ENCODE measurements around the gene VPS13A.
A peak's percentile ranks its signal among the peaks of the same experiment; 100 is the strongest.

Gene VPS13A

DNA sequence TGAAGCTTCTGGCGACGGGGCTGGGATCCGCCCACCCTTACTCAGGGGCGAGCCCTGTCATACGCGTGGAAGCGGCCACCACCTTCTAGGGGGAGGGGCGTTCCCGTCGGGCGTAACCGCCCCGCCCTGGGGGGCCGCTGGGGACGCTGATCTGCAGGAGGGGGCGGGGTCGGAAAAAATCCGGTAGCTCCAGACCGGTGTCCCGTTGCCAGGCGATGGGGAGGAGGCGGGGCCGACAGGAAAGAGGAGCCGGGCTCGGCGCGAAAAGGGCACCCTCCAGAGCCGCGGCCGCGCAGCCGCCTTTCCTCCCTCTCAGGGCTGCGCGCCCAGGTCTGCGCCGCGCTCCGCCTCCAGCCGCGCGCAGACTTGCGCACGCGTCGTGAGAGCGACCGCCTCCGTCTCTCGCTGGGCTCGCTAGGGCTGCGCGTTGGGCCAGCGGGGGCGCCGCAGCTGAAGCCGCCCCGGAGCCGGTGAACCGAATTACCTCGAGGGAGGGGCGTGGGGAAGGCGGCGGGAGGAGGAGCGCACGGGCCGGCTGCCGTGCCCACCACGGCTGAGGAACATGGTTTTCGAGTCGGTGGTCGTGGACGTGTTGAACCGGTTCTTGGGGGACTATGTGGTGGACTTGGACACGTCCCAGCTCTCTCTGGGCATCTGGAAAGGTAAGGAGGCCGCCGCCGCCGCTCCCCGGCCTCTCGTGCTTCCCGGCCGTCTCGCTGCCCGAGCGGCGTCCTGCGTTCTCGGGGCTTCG lies at the start of gene VPS13A:
VPS13A (plus strand) TSS at position 392 of the 751 bp plus-strand sequence; CDS start at position 563, 171 bp downstream.
- DNase-seq (ENCODE audit: low read depth in 2 of 2), result peak; percentile 93 to 96

DNA sequence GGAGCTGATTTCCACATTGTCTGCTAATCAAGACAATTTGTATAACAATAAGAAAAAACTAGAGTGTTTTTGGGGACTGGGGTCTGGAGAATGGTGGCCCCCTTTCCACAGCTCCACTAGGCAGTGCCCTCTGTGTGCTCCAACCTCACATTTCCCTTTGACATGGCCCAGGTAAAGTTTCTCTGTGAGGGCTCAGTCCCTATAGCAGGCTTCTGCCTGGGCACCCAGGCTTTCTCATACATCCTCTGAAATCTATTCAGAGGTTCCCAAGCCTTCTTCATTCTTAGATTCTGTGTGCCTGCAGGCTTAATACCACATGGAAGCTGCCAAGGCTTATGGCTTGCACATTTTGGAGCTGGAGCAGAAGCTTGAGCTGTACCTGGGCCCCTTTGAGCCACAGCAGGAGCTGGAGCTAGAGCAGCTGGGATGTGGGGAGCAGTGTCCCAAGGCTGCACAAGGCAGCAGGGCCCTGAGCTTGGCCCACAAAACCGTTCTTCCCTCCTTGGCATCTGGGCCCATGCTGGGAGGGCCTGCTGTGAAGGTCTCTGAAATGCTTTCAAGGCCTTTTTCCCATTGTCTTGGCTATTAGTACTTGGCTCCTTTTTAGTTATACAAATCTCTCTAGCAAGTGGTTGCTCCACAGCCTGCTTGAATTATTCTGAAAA lies 49.1 kb upstream of the VPS13A start:
- no peak for DNase-seq (ENCODE audit: low read depth in 2 of 2)

DNA sequence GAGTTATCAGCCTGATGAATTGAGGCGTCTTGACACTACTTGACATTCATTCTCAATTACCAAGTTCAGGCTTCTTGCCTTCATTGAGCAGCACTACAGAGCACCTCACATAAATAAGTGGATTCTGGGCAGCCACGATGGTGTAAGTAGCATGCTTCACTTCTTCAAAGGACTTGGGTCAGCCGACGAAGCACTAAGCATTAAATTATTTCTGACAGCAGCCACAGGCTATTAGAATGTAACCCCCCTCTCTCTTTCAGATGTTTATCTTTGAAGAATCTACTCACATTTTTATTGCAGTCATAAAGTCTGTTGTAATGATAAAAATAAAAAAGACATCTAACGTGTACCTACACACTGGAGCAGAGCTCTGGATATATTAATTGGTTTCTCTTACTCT lies 45.9 kb upstream of the VPS13A start:
- DNase-seq (ENCODE audit: low read depth in 2 of 2), result no peak

DNA sequence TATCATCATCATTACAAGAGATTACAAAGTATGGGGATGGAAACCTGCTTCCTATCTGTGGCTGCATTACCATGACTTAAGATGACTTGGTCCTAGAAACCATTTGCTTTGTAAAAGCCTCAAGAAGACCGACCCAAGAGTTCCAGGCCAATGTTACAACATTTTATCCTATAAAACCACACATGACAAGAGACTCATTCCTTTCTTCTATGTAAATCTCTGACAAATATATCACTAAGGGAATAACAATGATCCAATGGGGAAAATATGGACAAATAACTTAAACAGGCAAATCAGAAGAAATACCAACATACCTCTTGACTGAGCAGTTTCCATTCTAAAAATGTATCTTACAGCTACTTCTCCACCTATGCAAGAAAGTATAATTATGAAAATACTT lies 44.3 kb upstream of the VPS13A start:
- no peak for DNase-seq (ENCODE audit: low read depth in 2 of 2)

DNA sequence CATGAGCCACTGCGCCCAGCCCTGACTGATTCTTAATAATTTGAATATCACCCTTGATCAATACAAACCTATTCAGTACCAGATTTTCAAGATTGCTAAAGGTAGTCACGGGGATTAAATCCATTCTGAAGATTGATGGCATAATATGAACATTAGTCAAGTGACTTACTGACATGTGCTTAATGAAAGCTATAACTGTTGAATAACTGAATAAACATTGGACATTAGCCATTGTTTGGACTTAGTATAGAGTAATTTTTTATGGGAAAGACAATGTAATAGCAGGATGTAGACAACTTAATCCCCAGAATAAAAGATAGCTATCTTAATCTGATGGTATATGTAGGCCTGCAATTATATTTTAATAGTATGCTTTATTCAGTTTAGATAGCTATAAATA lies 35.0 kb upstream of the VPS13A start:
- DNase-seq (ENCODE audit: low read depth in 2 of 2), result no peak

DNA sequence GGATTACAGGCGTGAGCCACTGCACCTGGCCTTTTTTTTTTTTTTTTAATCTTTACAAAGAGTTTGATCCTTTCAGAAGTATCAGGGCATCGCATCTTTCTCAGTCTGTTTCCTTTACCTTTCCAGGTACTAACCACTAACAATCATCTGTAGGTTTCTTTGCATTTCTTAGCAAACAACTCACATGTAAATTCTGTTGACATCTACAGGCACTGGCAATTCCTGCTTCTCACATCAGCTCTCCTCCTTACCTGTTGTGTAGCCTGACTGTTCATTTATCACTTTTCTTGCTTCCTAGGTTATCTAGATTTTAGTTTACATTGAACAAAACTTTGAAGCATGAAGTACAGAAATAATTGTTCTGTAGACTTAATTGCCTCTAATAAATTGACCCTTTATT lies 27.5 kb upstream of the VPS13A start:
- no peak for DNase-seq (ENCODE audit: low read depth in 2 of 2)

DNA sequence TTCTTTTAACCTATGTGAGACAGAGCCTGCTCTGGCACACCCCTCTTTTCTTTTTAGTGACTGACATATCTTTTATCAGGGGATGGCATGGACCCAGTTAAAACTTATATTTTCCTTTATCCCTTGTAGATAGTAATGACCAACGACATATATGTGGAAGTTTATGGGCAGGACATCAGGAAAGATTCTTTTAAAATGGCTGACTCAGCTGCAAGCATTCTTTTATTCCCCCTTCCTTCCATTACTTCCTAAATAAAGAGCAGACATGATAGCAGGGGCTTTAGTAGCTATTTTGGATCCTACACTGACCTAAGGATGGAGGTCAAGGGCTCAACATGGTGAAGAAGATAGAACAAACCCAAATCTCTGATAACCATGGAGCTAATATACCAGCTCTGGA lies 25.0 kb upstream of the VPS13A start:
- DNase-seq (ENCODE audit: low read depth in 2 of 2), result no peak

DNA sequence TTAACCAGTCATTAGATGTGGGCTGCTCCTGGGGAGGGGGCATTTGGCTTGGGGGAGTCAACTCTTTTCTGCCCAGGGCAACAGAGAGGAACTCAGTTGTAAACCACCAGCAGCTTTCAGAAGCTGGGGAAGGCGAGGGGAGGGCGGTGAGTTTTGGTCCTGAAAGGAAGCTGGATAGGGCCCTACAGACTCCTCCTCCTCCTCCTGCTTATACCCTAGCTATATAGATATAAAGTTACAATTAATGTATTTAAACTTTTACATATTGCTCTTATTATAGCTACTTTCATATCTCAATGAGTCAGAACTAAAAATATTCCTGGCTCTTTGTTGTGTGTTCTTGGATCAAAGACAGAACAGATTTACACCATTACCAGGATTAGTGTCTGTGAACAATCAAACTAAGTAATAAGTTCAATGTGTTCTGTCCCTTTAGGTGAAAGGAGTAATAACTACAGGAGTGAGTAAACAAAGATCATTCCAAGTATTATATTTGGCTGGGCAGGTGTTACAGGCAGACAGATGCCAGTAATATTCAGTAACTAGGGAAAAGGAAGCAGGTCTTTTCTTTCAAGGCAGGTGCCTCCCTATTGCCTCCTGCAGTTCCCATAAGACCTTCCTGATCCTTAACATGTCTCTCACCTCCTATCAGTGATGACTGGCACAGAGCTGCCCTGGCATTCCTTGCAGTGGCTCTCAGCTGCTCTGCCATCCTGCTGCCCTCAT lies 20.5 kb upstream of the VPS13A start:
- no peak for DNase-seq (ENCODE audit: low read depth in 2 of 2)

DNA sequence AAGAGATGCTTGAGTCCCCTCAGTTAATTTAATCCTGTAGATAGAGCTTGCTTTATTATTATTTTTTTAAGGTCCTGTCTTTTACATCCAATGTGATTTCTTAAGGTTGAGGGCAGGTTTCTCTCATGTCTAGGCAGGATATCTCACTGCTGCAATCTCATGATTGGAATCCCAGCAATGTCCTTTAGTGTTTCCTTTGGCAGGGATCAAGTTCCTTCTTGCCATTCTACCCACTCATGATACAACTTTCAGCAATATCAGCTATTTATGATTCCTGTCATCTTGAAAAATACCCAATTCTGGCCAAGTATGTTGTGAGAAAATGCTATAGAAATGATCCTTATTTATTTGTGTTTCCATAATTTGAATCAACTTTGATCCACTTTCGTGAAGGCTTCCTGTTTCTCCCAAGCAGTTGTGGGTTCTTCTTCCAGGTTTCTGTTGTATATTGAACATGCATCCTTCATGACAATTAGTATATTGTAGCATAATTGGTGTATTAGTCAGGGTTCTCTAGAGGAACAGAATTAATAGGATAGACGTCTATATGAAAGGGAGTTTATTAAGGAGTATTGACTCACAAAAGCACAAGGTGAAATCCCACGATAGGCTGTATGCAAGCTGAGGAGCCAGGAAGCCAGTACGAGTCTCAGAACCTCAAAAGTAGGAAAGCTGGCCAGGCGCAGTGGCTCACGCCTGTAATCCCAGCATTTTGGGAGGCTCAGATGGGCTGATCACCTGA lies 18.4 kb upstream of the VPS13A start:
- DNase-seq (ENCODE audit: low read depth in 2 of 2), result no peak

DNA sequence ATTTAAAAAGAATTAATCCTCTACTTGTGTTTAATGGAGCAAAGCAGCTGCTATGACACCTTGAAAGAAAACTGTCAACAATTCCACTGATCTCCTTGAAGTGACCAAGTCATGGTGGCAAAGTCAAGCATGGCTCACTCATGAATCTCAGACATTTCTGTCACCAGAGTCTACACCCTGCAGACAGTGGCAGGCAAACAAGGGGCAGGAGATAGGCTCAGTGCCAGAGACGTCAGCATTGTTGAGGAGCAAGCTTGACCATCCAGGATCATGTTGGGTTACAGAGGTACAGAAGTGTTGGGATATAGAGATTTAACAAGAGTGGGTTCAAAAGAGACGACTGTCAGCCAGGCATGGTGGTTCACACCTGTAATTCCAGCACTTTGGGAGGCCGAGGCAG lies 16.1 kb upstream of the VPS13A start:
- DNase-seq (ENCODE audit: low read depth in 2 of 2), result no peak

DNA sequence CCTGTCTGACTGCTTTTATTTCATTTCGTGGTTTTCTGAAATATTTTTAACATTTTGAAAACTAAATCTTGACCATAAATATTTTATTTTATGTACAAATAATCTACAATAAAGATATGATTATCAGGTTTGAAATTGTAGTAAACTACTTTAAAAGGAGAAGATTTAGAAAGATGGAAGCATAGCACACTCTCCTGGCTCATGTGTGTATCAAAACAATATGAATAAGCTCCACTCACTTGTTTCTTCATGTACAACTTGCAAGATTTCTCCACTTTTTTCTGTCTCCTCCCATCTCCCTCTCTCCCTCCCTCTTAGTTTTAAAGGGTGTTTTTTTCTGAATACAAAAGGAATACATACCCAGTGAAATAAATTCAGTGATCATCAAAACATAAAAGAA lies 15.4 kb upstream of the VPS13A start:
- DNase-seq (ENCODE audit: low read depth in 2 of 2), result no peak

DNA sequence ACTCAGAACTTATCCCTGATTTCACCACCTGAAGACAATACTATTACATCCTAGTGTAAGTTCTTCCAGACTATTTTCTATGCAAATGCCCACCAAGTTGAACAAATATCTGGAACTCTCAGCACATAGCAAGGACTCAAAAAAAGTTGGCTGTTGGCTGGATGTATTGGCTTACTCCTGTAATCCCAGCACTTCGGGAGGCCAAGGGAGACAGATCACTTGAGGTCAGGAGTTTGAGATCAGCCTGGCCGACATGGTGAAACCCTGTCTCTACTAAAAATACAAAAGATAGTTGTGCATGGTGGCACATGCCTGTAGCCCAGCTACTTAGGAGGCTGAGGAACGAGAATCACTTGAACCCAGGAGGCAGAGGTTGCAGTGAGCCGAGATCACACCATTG lies 15.0 kb upstream of the VPS13A start:
- DNase-seq (ENCODE audit: low read depth in 2 of 2), result no peak

DNA sequence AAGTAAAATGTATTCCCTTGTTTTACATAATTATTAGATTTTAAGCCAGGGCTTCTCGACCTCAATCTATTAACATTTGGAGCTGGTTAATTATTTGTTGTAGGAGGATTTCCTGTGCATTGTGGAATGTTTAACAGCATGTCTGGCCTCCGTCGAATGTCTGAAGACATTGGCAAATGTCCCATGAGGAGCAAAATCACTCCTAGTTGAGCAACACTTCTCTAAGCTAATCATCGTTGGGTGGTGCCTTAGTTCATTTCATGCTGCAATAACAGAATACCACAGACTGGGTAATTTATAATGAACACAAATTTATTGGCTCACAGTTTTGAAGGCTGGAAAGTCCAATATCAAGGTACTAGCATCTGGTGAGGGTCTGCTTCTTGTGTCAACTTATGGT lies 13.4 kb upstream of the VPS13A start:
- no peak for DNase-seq (ENCODE audit: low read depth in 2 of 2)

DNA sequence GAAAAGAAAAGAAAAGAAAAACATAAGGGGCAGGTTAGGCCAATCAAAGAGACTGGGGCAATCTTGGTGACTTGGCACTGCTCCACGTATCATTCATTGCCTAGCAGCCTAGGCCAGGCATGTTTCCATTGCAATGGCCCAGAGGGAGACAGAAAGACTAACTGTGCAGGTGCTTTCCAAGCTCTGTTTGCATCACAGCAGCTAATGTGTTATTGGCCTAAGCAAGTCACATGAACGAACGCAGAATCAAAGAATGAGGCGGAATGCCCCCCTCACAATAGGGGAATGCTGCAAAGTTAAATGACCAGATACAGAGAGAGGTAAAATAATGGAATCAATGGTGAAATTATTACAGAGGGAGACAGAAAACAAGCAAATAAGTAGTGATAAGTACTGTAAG lies 11.1 kb upstream of the VPS13A start:
- no peak for DNase-seq (ENCODE audit: low read depth in 2 of 2)

DNA sequence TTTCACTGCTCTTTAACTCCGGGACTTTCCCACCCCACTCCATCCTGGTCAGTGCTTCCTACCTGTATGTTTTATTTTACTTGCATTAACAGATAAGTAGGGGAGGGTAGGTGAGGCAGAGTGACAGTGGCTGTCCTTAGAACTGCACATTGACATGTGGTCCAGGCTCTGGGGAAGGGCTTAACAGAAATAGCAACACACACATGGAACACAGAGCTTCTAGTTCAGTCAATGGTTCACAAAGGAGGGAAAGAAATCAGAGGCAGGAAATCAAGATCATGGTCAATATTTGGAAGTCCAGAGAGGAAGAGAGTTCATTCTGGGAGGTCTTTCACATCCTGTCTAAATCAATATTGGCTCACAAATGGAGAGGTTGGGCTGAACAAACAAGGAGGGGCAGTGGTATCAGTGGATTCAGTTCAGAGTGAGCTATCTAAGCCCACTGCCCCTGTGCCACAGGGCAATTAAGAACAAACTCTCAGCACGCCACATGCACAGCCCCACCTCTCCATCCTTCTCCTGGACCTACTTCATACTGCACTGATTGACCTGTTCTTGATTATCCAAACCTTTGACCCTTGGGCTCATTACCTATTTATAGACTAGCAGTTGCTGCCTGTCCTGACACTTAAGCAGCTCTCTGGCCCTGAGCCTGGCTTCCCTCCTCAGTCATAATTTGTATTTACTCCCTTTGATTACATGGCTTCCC lies 6.2 kb upstream of the VPS13A start:
- no peak for DNase-seq (ENCODE audit: low read depth in 2 of 2)

DNA sequence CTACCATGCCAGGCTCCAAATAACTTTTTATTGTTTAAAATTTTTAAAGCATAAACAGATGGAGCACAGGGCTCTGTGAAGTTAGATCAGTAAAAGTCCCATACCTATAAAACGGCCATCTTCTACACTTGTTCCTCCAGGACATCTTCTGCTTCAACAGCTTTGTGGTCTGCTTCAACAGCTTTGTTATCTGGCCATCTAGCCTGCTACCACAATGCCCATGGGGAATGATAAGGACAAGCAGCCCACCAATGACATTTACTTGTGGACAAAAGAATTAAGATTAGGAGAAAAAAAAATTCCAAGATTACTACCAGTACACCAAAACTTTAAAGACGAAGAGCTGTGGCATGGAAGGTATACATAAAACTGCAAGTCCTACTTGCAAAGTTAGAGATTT lies 2.2 kb upstream of the VPS13A start:
- DNase-seq (ENCODE audit: low read depth in 2 of 2), result no peak

DNA sequence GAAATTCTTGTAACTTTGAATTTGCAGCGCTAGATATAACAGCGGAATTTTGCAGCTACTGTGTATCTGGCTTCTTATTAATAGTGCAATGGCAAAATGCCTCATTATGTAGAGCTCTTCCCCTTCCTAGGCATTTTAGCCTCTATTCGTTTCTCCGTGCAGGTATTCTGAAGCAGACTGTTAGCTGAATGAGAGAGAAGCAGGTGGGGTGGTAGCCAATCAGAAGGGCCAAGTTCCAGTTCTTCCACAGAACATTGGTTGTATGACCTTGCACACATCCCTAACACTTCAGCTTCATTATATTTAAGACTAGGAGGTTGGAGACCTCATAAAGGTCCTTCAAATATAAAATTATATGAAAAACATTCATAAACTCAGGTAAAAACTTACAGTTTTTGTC lies 1.2 kb upstream of the VPS13A start:
- DNase-seq (ENCODE audit: low read depth in 2 of 2), result no peak

DNA sequence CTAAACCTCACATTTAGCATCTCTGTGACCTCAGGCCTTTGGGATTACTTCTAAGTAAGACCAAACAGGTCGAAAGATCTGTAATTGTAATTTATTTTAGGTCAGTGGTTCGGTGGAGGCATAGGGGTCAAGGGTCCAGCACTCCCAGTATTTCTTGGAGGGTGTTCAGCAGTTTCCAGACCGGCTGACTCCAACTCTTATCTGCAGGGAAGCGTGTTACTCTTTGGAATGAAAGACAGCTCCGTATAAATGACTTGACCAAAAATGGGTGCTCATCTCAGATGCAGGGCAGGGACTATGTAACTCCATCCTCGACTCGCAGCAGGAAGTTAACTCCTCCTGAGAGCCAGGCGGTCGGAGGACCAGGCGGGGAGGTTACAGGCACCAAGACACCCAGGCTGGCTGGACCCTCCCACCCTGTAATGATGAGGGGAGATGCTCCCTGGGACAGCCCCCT lies 620 bp upstream of the VPS13A start:
- DNase-seq (ENCODE audit: low read depth in 2 of 2), result no peak

DNA sequence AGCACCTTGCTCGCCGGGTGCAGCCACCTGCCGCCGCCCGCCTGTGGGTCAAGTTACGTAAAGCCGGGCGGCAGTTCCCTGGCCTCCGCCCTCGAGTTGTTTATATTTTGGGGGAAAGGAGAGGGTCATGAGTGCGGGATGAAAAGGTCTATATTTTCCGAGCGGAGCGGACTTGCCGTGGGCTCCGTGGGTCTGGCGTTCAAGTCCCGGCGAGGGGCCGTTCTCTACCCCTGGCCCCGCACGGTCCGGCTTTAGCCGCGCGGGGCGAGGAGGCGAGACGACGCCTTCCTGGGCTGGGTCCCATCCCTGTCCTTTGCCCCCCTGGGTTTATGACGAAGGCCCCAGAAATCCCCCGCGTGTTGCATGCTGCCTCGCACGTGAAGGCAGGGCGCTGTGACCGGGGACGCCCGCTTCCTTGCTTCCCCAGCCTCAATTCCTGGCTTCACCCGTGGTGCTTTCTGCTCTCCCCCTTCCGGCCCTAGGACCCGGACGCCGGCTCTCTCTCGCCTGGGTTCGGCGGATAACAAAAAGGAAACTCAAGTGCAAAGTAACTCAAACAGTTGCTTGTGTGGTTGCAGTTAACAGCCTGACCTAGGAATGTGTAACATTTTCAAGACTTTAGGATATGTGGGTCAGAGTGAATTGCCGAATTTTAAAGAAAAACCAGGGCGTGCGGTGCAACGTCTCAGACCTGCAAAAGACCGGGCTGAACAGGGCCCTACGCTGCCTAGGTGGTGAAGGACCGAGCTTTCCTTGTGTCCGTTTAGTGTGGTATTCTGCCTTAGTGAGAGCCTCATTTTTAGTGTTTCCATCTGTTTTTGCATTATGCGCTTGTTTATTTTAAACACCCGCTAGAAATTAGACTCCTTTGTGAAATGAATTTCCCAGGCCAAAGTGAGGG lies 810 bp downstream of the VPS13A start:
- DNase-seq (ENCODE audit: low read depth in 2 of 2), result peak; percentile 31 to 43

DNA sequence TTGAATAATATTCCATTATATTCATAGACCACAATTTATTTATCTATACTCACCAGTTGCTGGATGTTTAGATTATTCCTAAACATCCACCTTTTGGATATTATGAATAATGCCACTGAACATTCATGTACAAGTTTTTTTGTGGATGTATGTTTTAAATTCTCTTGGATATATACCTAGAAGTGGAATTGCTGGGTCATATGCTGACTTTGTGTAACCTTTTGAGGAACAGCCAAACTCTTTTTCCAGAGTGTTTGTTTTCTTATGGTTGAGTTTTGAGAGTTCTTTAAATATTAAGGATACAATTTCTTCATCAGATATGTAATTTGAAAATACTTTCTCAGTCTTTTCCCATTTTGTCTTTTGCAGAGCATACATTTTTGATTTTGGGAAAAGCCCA lies 2.7 kb downstream of the VPS13A start:
- DNase-seq (ENCODE audit: low read depth in 2 of 2), result no peak

All from stimulated activated CD4-positive, alpha-beta T cell treated with anti-CD3 and anti-CD28 coated beads, Interleukin-12 subunit alpha, Interleukin-12 subunit beta, amount 100 ng/mL, for 24 hours (primary cell).